Smooth muscle cell (in vitro differentiated cells): Measurements from ENCODE around the gene SYT5. TPM values are rescaled to one million over a fixed set of nuclear protein-coding genes. Genes with fewer than 3 reads are reported as not detected.

ENCODE experiments used
- DNase-seq: peaks from one replicate; lab custom pipeline; 2025; ENCODE audit not compliant: unreplicated experiment; lab: John Stamatoyannopoulos, UW
- H2AFZ ChIP-seq: fragments of 200-600 bp; sonication (generic); 2 replicates; pipeline ENCODE4 v1.6.0; 2016; ENCODE audit warnings: antibody characterized with exemption, low read depth, mild to moderate bottlenecking
- H3F3A ChIP-seq: fragments of 200-600 bp; sonication (generic); 2 replicates; pipeline ENCODE4 v1.6.0; 2017; ENCODE audit warnings: antibody characterized with exemption, low read depth
- H3K27ac ChIP-seq: fragments of 200-600 bp; sonication (generic); 2 replicates; pipeline ENCODE4 v1.5.1; 2016; ENCODE audit warnings: low read depth, mild to moderate bottlenecking
- H3K27me3 ChIP-seq: fragments of 200-600 bp; sonication (generic); 2 replicates; pipeline ENCODE4 v1.6.1; 2016; ENCODE audit warnings: low read depth, mild to moderate bottlenecking
- H3K36me3 ChIP-seq: fragments of 200-600 bp; sonication (generic); 2 replicates; pipeline ENCODE4 v1.5.1; 2016; ENCODE audit warnings: low read depth
- H3K4me1 ChIP-seq: fragments of 200-600 bp; sonication (generic); 2 replicates; pipeline ENCODE4 v1.5.1; 2016; ENCODE audit warnings: low read depth
- H3K4me2 ChIP-seq: fragments of 200-600 bp; sonication (generic); 2 replicates; pipeline ENCODE4 v1.6.0; 2016; ENCODE audit warnings: mild to moderate bottlenecking
- H3K4me3 ChIP-seq: fragments of 200-600 bp; sonication (generic); 2 replicates; pipeline ENCODE4 v1.5.1; 2016; ENCODE audit warnings: mild to moderate bottlenecking
- H3K79me2 ChIP-seq: fragments of 200-600 bp; sonication (generic); 2 replicates; pipeline ENCODE4 v1.6.0; 2016; ENCODE audit warnings: low read depth, mild to moderate bottlenecking
- H3K9ac ChIP-seq: fragments of 200-600 bp; sonication (generic); 2 replicates; pipeline ENCODE4 v1.6.0; 2016; ENCODE audit warnings: low read depth
- H3K9me3 ChIP-seq: fragments of 200-600 bp; sonication (generic); replicated peaks from 2 replicates; pipeline ENCODE4 v1.5.1; 2016; ENCODE audit warnings: low read depth
- H4K20me1 ChIP-seq: fragments of 200-600 bp; sonication (generic); 2 replicates; pipeline ENCODE4 v1.6.0; 2016; ENCODE audit warnings: low read depth
- CTCF ChIP-seq: fragments of 200-600 bp; sonication (generic); IDR thresholded peaks from 2 replicates; pipeline ENCODE4 v1.5.1; 2017; ENCODE audit warnings: borderline replicate concordance, mild to moderate bottlenecking, antibody characterized with exemption; ENCODE audit not compliant: insufficient read depth, poor library complexity, severe bottlenecking
- WGBS: methylation state at CpG from one replicate; pipeline ENCODE4 v1.1.7; 2016; ENCODE audit warnings: low lambda C conversion rate; 5-methylcytosine and 5-hydroxymethylcytosine counted together
- microRNA-seq: library from miRNA; unstranded; fragments of <30 nt; microRNA quantifications from one replicate; pipeline ENCODE4, GENCODE V29; 2016; ENCODE audit warnings: borderline number of aligned reads
- polyA plus RNA-seq: library from polyadenylated mRNA; unstranded; fragments of >200 nt; fragmentation: Nextera tagmentation; extraction: Ambion mirVana; gene quantifications from 2 replicates; pipeline ENCODE4 v1.2.1, GENCODE V29; 2016
- small RNA-seq: library from RNA; depleted of rRNA; stranded (forward); fragments of <200 nt; gene quantifications from one replicate; pipeline ENCODE3, GENCODE V24; 2014
- total RNA-seq: library from RNA; depleted of rRNA; stranded (reverse); fragments of >200 nt; gene quantifications from 2 replicates; pipeline ENCODE4 v1.2.3, GENCODE V29; 2014

SYT5 gene
- total and polyA plus RNA-seq, 2 experiments from 2014 or later: not detected

GRCh38 chr19:55132453-55133129 lies 47.5 kb downstream of the SYT5 start:
- no peak overlapping the region for H3K4me2 ChIP-seq
- H2AFZ ChIP-seq: no peak overlapping the region
- H3K9me3 ChIP-seq: no peaks in the 10 kb centered on the region
- H3K9ac ChIP-seq: no peak overlapping the region
- H3K27me3 ChIP-seq: no peaks in the 10 kb centered on the region
- no peaks in the 10 kb centered on the region for H4K20me1 ChIP-seq
- TF ChIP-seq CTCF: no peak
- H3K27ac ChIP-seq: no peak overlapping the region
- H3K36me3 ChIP-seq: no peaks in the 10 kb centered on the region
- DNase-seq: no peak
- H3K4me3 ChIP-seq: no peak overlapping the region
- H3F3A ChIP-seq: no peaks in the 10 kb centered on the region
- 80% methylated on average over 14 of the region's 14 CpGs for WGBS
- H3K4me1 ChIP-seq: no peaks in the 10 kb centered on the region
- H3K79me2 ChIP-seq: no peaks in the 10 kb centered on the region

GRCh38 chr19:55131421-55131820 lies 48.7 kb downstream of the SYT5 start:
- Histone ChIP-seq H3K4me1 (no peaks in the 10 kb centered on the region), H4K20me1 (no peaks in the 10 kb centered on the region), H3K4me3 (no peak overlapping the region), H3K4me2 (no peak overlapping the region), H3K79me2 (no peaks in the 10 kb centered on the region), H3F3A (no peaks in the 10 kb centered on the region), H3K27ac (no peak overlapping the region), H3K27me3 (no peaks in the 10 kb centered on the region), H3K36me3 (no peaks in the 10 kb centered on the region), H3K9ac (no peak overlapping the region), H2AFZ (no peak overlapping the region), H3K9me3 (no peaks in the 10 kb centered on the region)
- TF ChIP-seq CTCF: no peak
- 87% methylated on average over 16 of the region's 16 CpGs for WGBS
- no peak for DNase-seq

Small RNA genes within 50 kb of the gene (microRNA-seq; reads per million reads assigned to microRNA genes)
- not detected for gene MIR7975

Small RNA genes within 50 kb of the gene (small RNA-seq; reads per million reads assigned to genes)
- gene MIR7975 (not detected), gene RF01210 (not detected)

Other genes starting within 250 kb of the SYT5 start
- 0.18 and 1.3 TPM in 2 replicates for gene NLRP7, start 232.8 kb downstream of the SYT5 start, total RNA-seq
- 0.29 and 1.7 TPM in 2 replicates for gene NLRP7, start 232.8 kb downstream of the SYT5 start, polyA plus RNA-seq
- gene NLRP2, start 213.9 kb downstream of the SYT5 start, total RNA-seq: 37.9 and 52.2 TPM in 2 replicates
- 13.7 and 42.5 TPM in 2 replicates for gene NLRP2, start 213.9 kb downstream of the SYT5 start, polyA plus RNA-seq
- gene GP6, start 142.0 kb downstream of the SYT5 start, total RNA-seq: 0.09 TPM in 1 of 2 replicates, not detected in the other
- 1.8 TPM in 1 of 2 replicates, not detected in the other for gene GP6, start 142.0 kb downstream of the SYT5 start, polyA plus RNA-seq
- gene RDH13, start 117.1 kb downstream of the SYT5 start, total RNA-seq: 7.8 and 13.5 TPM in 2 replicates
- gene RDH13, start 117.1 kb downstream of the SYT5 start, polyA plus RNA-seq: 9.1 and 21.4 TPM in 2 replicates
- 21.4 and 32.9 TPM in 2 replicates for gene EPS8L1, start 104.4 kb downstream of the SYT5 start, total RNA-seq
- gene EPS8L1, start 104.4 kb downstream of the SYT5 start, polyA plus RNA-seq: 16.8 and 32.6 TPM in 2 replicates
- gene PPP1R12C, start 62.7 kb downstream of the SYT5 start, total RNA-seq: 16.8 and 30.5 TPM in 2 replicates
- gene PPP1R12C, start 62.7 kb downstream of the SYT5 start, polyA plus RNA-seq: 26.1 and 32.1 TPM in 2 replicates
- 24.9 and 27.1 TPM in 2 replicates for gene TNNT1, start 31.1 kb downstream of the SYT5 start, total RNA-seq
- 24.5 and 54.0 TPM in 2 replicates for gene TNNT1, start 31.1 kb downstream of the SYT5 start, polyA plus RNA-seq
- gene TNNI3, start 22.6 kb downstream of the SYT5 start, total RNA-seq: not detected in 2 replicates
- 1.8 and 3.0 TPM in 2 replicates for gene TNNI3, start 22.6 kb downstream of the SYT5 start, polyA plus RNA-seq
- 0.76 and 1.3 TPM in 2 replicates for gene DNAAF3, start 13.7 kb downstream of the SYT5 start, total RNA-seq
- gene DNAAF3, start 13.7 kb downstream of the SYT5 start, polyA plus RNA-seq: 0.97 and 1.4 TPM in 2 replicates
- 0.18 and 0.31 TPM in 2 replicates for gene PTPRH, start 29.2 kb upstream of the SYT5 start, total RNA-seq
- gene PTPRH, start 29.2 kb upstream of the SYT5 start, polyA plus RNA-seq: 0.46 TPM in 1 of 2 replicates, not detected in the other
- 1.7 and 2.1 TPM in 2 replicates for gene TMEM86B, start 48.5 kb upstream of the SYT5 start, total RNA-seq
- gene TMEM86B, start 48.5 kb upstream of the SYT5 start, polyA plus RNA-seq: 2.6 and 3.3 TPM in 2 replicates
- gene PPP6R1, start 78.7 kb upstream of the SYT5 start, total RNA-seq: 26.7 and 31.1 TPM in 2 replicates
- gene PPP6R1, start 78.7 kb upstream of the SYT5 start, polyA plus RNA-seq: 58.0 and 59.9 TPM in 2 replicates
- 21.5 and 22.1 TPM in 2 replicates for gene HSPBP1, start 99.8 kb upstream of the SYT5 start, total RNA-seq
- 66.5 and 80.0 TPM in 2 replicates for gene HSPBP1, start 99.8 kb upstream of the SYT5 start, polyA plus RNA-seq
- gene BRSK1, start 103.7 kb upstream of the SYT5 start, total RNA-seq: 5.0 and 10.4 TPM in 2 replicates
- gene BRSK1, start 103.7 kb upstream of the SYT5 start, polyA plus RNA-seq: 3.0 and 3.3 TPM in 2 replicates
- gene TMEM150B, start 145.1 kb upstream of the SYT5 start, total RNA-seq: not detected in 2 replicates
- gene TMEM150B, start 145.1 kb upstream of the SYT5 start, polyA plus RNA-seq: 0.22 TPM in 1 of 2 replicates, not detected in the other
- 12.2 and 26.1 TPM in 2 replicates for gene KMT5C, start 159.6 kb upstream of the SYT5 start, total RNA-seq
- gene KMT5C, start 159.6 kb upstream of the SYT5 start, polyA plus RNA-seq: 23.2 and 27.2 TPM in 2 replicates
- 0.18 and 0.31 TPM in 2 replicates for gene COX6B2, start 174.4 kb upstream of the SYT5 start, total RNA-seq
- gene COX6B2, start 174.4 kb upstream of the SYT5 start, polyA plus RNA-seq: 1.7 and 1.9 TPM in 2 replicates
- 0.58 TPM in 1 of 2 replicates, not detected in the other for gene GARIN5B, start 183.0 kb upstream of the SYT5 start, total RNA-seq
- 0.07 and 0.35 TPM in 2 replicates for gene GARIN5B, start 183.0 kb upstream of the SYT5 start, polyA plus RNA-seq
- gene IL11, start 190.2 kb upstream of the SYT5 start, total RNA-seq: 36.5 and 40.1 TPM in 2 replicates
- gene IL11, start 190.2 kb upstream of the SYT5 start, polyA plus RNA-seq: 66.4 and 68.1 TPM in 2 replicates
- not detected in 2 replicates for gene TMEM190, start 196.5 kb upstream of the SYT5 start, total RNA-seq
- 8.2 and 11.1 TPM in 2 replicates for gene TMEM190, start 196.5 kb upstream of the SYT5 start, polyA plus RNA-seq
- 0.58 and 2.6 TPM in 2 replicates for gene TMEM238, start 204.0 kb upstream of the SYT5 start, total RNA-seq
- gene TMEM238, start 204.0 kb upstream of the SYT5 start, polyA plus RNA-seq: 3.3 and 9.3 TPM in 2 replicates
- 824 and 1,108 TPM in 2 replicates for gene RPL28, start 205.6 kb upstream of the SYT5 start, total RNA-seq
- 515 and 595 TPM in 2 replicates for gene RPL28, start 205.6 kb upstream of the SYT5 start, polyA plus RNA-seq
- gene UBE2S, start 227.5 kb upstream of the SYT5 start, total RNA-seq: 34.8 and 39.9 TPM in 2 replicates
- gene UBE2S, start 227.5 kb upstream of the SYT5 start, polyA plus RNA-seq: 162 and 171 TPM in 2 replicates